GM20000 (cell line): ENCODE measurements around the gene RBM44.

Experiments
- DNase-seq: peaks from one replicate; pipeline ENCODE4 v3.0.0; 2012; ENCODE audit warnings: low spot score
- CTCF ChIP-seq: IDR thresholded peaks from 2 replicates; pipeline ENCODE4 v1.5.1; 2012; ENCODE audit warnings: mild to moderate bottlenecking, control low read depth; ENCODE audit errors: extremely low read depth, missing control alignments

The RBM44 gene

GRCh38 chr2:237859082-237859433, 60.5 kb downstream of the RBM44 start:
- DNase-seq, result peak; percentile 28
- TF ChIP-seq CTCF, result no peak

GRCh38 chr2:237859533-237860272, 61.1 kb downstream of the RBM44 start, which contains the start of gene RAMP1:
Gene RAMP1, plus strand, starts transcription at chr2:237859623. Its CDS starts 53 bp downstream, at chr2:237859676.
- DNase-seq, result peak; percentile 35
- TF ChIP-seq CTCF, result no peak

- no peak for DNase-seq
Measured at GRCh38 chr2:237860273-237860935, 61.8 kb downstream of the RBM44 start.

GRCh38 chr2:237861875-237862527, 63.4 kb downstream of the RBM44 start:
- TF ChIP-seq CTCF, result no peak
- DNase-seq, result no peak

More at GRCh38 chr2:237860273-237860935, 61.8 kb downstream of the RBM44 start:
- TF ChIP-seq CTCF, result no peak

- TF ChIP-seq CTCF, result no peak
- DNase-seq, result no peak
Measured at GRCh38 chr2:237862528-237862895, 63.9 kb downstream of the RBM44 start.

- DNase-seq, result no peak
- no peak for TF ChIP-seq CTCF
Measured at GRCh38 chr2:237863102-237863511, 64.5 kb downstream of the RBM44 start.

GRCh38 chr2:237863689-237864443, 65.3 kb downstream of the RBM44 start:
- no peak for DNase-seq
- no peak for TF ChIP-seq CTCF
